NCI-H1048 (cell line): Measurements from ENCODE around the gene MIPEP.
"Not testable (repeated sequence)": the region's sequence is repeated elsewhere in the genome, so short reads cannot be mapped to it uniquely, and the experiment has no call there.

Experiments used
- DNase-seq: peaks from one replicate; lab custom pipeline; 2025; lab: John Stamatoyannopoulos, UW

MIPEP gene

GRCh38 chr13:23749288-23749873, 139.8 kb downstream of the MIPEP start:
- DNase-seq: no peak

DNA sequence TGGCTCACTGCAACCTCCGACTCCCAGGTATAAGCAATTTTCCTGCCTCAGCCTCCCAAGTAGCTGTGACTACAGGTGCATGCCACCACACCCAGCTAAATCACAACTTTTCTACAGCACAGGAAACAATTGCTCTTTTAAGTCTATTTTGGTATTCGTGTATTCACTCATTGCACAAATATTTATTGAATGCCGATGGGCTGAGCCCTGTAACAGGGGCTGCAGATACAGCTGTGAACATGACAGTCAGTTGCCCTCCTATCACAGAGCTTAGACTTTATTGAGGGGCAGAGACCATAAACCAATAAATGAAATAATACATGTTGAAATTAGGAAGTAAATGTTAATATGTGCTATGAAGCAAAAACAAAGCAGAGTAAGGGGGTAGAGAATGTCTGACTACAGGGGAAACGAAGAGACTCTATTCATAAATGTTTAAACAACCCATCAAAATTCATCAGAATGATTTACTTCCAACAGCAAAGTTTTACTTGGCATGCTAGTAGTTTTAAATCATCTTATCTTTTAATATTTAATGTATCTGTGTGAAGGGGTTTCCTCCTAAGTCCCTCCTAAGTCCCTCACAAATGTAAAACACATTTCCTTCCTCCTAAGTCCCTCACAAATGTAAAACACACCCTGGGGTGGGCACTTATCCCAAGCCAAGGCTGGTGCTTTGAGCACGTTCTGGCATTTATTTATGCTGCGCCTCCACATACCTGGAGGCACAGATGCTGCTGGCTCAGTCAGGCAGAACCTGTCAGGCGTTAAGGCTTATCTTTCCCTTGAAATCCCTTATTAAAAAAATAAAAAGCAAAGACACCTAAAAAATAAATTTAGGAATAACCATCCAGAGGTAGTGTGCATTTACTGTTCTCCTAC, 140.8 kb downstream of the MIPEP start:
- no peak for DNase-seq

DNA sequence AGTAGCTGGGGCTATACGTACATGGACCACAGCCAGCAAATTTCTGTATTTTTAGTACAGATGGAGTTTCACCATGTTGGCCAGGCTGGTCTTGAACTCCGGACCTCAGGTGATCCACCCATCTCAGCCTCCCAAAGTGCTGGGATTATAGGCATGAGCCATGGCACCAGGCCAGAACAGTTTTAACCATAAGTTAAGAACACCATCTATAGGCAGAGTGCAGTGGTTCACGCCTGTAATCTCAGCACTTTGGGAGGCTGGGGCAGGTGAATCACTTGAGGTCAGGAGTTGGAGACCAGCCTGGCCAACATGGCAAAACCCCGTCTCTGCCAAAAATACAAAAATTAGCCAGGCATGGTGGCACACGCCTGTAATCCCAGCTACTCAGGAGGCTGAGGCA, 143.1 kb downstream of the MIPEP start:
- DNase-seq: not testable (repeated sequence)

GRCh38 chr13:23744315-23744714, 144.9 kb downstream of the MIPEP start:
- no peak for DNase-seq

GRCh38 chr13:23743278-23744076, 145.7 kb downstream of the MIPEP start:
- DNase-seq: no peak

GRCh38 chr13:23741879-23742510, 147.2 kb downstream of the MIPEP start:
- DNase-seq: no peak

DNA sequence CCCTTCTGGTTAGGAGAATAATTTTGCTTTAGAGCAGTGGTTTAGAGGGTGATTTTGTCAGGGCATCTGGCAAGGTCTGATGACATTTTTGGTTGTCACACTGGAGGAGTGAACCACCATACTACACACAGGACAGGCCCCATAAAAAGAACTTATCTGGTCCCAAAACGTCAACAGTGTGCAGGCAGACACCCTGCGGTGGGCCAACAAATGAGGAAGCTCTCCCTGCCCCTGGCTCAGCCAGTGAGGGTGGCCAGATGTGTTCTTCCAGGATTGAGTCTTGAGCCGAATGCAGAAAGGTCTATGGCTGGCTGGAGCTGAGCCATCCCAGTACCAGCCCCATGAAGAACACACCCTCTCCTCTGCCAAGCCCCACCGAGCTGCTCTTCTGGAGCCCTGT, 149.2 kb downstream of the MIPEP start:
- DNase-seq: no peak

DNA sequence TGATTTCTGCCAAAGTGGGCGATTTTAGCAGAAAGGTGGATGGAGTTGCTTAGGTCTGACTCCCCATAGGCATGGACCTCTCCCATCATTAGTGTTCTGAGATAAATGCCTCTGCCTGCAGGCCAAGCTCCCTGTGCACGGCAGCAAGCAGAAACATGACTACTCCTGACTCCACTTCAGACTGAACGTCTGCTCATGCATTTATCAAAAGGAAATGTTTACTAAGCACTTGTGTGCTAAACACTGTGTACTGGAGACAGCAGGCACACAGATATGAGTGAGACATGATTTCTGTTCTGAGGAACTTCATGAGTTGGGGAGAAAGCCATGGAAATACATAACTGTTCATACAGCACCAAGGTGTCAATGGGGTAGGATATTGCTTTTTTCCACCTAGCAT, 149.6 kb downstream of the MIPEP start:
- DNase-seq: no peak

GRCh38 chr13:23736541-23736940, 152.7 kb downstream of the MIPEP start:
- no peak for DNase-seq

GRCh38 chr13:23735329-23735728, 153.9 kb downstream of the MIPEP start:
- no peak for DNase-seq

GRCh38 chr13:23731709-23732108, 157.5 kb downstream of the MIPEP start:
- DNase-seq: no peak

- no peak for DNase-seq
Measured at GRCh38 chr13:23730251-23730650, 158.9 kb downstream of the MIPEP start.

DNA sequence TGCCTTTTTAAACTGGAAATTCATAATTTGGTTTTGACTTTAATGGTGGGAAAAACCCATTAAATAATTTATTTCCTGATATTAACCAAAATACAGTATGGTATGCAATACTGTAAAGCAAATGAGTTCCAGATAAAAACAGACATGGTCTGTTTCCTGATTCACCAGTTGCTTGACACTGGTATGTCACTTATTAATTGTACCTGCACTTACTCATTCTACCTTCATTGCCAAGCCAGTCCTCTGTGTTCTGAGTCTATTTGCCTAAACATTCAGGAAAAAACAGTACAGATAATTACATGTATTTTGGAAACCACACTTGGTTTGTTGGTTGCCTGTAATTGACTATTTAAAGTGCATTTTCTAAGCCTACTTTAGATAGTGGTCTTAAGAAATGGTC, 159.7 kb downstream of the MIPEP start:
- DNase-seq: no peak

DNA sequence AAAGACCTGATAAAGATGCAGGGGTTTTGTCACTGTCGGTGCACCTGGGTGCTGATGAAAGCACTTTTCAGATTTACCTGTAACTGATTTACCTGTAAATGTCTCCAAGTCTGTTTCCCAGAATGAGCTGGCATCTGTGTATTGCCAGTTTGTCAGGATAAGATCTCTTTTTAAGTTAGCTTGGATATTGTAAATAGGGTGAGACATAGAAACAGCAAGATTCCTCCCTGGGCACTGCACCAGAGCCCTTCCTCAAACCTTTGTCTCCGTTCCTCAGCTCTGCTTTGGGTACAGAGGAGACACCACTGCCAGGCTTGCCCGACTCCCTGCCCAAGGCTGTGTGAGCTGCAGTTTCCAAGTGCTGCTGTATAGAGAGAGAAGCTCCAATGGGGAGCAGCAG, 160.4 kb downstream of the MIPEP start:
- no peak for DNase-seq

- no peak for DNase-seq
Measured at GRCh38 chr13:23725922-23726321, 163.3 kb downstream of the MIPEP start.

- DNase-seq: no peak
Measured at GRCh38 chr13:23724196-23724970, 164.8 kb downstream of the MIPEP start.

DNA sequence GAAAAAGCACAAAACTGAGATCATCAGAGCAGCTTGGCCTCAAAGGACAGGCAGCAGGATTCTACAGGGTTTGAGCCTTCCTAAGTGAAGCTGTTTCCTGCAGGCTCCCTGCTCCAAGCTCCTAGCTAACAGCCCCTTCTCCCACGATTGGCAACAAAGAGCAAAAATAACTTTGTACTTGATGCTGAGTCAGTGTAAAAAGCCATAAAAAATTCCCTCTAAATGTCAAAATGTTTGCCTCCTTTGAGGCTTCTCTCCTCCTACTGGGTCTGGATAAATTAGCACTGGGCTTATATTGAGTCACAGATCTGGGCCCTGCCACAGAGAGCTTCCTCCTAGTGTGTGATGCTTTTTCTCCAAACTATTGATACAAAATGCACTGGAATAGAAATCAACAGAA, 165.7 kb downstream of the MIPEP start:
- DNase-seq: no peak

DNA sequence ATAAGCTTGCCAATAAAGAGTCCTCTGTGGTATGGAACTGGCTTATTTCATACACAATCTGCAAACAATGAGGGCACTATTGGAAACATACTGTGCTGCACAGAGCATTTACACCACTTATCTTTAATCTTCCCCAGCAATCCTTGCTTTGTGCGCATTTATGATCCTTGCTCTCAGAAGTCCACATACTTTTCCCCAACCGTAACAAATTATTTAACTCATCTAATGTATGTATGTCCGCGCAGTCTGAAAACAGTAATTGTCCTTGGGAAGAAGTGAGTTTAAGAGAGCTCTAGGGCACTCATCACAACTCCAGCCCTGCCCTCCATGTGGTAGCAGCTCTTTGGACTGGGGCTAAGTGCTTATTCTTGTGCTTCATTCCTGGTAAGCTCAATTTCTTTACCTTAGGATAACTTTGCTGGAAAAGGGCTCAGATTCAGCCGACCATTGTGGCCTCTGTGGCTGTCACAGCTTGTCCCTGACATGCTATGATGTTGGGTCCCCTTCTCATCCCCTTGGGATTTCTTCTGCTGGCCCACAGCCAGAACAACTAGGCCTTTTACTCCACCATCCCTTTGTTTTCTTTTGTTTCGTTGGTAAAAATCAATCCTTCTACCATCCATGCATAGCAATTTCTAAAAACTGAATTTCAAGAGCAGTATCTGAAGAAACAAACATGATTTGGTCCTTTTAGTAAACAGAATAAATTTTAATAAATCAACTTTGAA, 166.3 kb downstream of the MIPEP start:
- no peak for DNase-seq

DNA sequence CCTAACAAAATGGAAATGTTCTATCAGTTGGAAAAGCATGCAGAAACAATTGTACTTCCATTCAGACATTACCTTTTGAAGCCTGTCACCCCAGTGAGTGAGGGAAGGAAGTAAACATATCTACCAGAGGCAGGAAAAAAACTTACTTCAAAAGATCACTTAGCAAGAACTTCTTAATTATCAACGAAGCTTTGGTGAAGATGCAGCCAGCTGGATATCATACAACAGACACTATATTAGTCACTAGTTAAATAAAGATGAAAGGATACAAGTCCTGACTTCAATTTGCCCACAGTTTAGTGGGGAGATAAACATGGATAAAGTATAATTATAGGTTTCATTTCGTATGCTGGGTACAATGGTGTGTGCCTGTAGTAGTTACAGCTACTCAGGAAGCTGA, 170.2 kb downstream of the MIPEP start:
- DNase-seq: no peak

DNA sequence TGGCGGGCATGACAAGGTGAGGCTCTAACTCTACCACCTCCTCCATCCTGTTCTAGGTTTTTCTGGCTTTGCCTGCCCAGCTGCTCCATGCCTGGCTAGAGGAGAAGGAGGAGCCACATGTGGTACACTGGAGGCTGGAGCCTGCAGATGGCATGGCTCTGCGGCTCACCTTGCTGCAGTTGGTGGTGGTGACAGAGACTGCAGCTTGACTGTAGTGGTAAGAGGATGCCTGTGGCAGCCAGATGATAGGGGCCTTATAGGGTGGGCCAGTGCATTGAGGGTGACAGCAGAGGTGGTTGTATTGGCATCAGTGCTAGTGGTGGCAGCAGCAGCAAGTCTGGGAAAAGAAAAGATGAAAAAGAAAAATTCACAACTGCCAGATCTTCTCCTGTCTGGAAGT, 172.8 kb downstream of the MIPEP start:
- no peak for DNase-seq

DNA sequence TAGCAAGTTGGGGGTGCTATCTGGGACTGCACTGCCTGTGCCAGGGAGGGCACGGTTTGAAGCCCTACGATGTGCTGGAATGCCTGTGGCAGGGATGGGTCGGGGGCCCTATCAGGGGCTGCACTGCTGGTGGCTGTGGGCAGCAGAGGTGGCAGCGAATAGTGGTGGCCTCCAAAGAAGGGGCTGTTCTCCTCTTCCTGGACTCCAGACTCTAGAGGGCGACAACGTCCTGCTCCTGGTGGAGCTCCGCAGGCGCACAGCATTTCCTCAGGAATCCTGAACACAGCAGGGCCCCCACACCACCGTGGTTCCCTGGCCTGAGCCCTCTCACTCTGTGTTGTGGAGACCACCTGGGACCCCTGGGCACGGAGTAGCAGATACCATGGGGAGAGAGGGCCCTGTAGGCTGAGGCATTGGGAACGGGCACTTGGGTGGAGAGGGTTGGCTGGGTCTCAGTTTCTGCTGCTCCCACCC, 173.4 kb downstream of the MIPEP start:
- DNase-seq: no peak
